HFF-Myc (cell line): Measurements from ENCODE around the gene LRP2BP.

Experiments
- DNase-seq: peaks from one replicate; pipeline ENCODE4 v3.0.0-alpha.2; 2011; ENCODE audit warnings: low read depth; ENCODE audit errors: extremely low read depth
- H3K4me3 ChIP-seq: replicated peaks from 2 replicates; pipeline ENCODE4 v1.5.1; 2011; ENCODE audit warnings: low read depth, mild to moderate bottlenecking, control low read depth, low read length
- TF ChIP-seq, protein P1 (sequence below): IDR thresholded peaks from 2 replicates; pipeline ENCODE4 v1.5.1; 2012; ENCODE audit warnings: mild to moderate bottlenecking, low read depth, low read length, control low read depth; ENCODE audit errors: missing control alignments

The LRP2BP gene

DNA sequence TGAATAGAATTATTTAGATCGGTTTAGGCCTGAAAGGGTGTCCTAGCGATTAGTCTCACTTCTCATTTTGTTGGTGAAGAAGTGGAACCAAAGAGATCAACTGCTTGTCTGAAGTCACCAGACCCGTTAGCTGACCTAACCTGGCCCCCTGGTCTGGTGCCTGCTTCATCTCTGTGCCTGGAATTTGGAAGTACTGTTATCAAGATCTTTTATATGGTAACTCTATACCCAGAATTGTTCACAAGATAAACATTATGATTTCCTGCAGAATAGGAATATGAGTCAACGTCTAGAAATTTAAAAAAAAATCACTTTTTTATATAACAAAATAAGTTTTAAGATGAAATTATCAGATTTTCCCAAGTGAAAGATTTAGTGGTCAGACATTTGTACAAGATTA is 37.2 kb downstream of the LRP2BP start:
- TF ChIP-seq, protein P1, sequence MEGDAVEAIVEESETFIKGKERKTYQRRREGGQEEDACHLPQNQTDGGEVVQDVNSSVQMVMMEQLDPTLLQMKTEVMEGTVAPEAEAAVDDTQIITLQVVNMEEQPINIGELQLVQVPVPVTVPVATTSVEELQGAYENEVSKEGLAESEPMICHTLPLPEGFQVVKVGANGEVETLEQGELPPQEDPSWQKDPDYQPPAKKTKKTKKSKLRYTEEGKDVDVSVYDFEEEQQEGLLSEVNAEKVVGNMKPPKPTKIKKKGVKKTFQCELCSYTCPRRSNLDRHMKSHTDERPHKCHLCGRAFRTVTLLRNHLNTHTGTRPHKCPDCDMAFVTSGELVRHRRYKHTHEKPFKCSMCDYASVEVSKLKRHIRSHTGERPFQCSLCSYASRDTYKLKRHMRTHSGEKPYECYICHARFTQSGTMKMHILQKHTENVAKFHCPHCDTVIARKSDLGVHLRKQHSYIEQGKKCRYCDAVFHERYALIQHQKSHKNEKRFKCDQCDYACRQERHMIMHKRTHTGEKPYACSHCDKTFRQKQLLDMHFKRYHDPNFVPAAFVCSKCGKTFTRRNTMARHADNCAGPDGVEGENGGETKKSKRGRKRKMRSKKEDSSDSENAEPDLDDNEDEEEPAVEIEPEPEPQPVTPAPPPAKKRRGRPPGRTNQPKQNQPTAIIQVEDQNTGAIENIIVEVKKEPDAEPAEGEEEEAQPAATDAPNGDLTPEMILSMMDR: no peak
- no peak for DNase-seq
- H3K4me3 ChIP-seq: no peak overlapping the region

DNA sequence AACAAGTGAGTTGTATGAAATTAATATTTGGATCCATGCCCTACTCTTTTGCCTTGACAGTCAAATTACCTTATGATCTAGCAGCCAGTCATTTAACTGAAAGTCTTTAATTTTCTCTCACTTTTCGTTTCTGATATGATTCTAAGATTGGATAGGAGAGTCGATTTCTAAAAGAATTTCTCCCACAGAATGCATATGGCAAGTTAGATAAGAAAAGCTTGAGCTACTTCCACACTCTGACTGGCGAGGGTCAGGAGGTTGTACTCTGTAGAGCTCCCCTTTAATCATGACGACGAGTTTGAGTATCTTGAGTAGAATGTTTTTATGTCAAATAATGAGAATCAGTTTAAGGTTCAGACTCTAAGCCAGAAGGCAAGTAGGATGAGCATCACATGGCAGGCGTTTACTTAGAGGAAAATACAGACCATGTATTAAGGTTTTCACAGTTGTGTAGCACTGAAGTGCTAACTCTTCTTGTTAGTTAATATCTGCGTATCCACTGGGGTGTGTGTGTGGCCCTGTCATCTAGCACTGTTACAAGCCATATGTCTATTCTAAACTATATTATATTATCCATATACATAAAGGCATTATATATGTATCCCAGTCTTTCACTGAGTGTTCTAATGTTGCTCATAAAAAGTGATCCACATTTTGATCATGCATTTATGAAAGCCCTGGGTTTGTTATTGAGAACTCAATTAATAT is 37.8 kb downstream of the LRP2BP start:
- DNase-seq: no peak
- TF ChIP-seq, protein P1: no peak
- H3K4me3 ChIP-seq: no peak overlapping the region

DNA sequence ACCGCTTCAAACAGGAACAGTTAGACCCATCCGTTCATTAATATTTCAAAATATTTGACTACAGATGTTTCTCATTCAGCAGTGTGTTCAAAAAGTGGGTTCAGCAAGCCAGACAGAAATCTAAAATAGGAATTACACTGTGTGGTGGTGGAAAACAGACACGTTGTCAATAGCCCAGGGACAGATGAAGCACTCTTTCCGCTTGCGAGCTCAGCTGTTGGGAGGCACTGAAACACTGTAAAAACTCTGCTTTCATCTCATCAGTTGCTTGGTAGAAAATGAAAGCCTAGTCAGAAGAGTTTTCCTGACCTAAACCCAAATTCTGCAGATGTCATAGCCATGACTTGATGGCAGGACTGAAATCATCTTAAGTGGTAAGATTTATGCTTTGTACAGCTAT is 38.5 kb downstream of the LRP2BP start:
- no peak overlapping the region for H3K4me3 ChIP-seq
- TF ChIP-seq, protein P1: no peak
- DNase-seq: no peak

DNA sequence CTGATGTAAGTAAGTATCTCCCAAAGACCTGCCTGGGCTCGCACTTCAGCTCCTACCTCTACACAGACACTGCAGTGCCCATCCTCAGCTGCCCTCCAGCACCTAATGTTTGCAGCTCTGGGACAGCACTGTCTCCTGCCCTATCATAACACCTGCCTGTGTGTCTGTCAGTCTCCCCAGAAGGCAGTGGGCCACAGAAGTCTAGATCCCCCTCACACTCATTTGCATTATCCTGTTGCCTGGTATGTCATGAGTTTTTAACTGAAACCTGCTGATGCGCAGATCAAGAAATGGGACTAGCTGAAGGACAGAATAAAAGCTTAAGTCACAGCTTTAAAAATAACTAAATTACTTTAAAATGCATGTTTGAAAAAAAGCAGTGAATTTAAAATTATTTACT is 43.0 kb downstream of the LRP2BP start:
- TF ChIP-seq, protein P1: no peak
- no peak overlapping the region for H3K4me3 ChIP-seq
- no peak for DNase-seq

DNA sequence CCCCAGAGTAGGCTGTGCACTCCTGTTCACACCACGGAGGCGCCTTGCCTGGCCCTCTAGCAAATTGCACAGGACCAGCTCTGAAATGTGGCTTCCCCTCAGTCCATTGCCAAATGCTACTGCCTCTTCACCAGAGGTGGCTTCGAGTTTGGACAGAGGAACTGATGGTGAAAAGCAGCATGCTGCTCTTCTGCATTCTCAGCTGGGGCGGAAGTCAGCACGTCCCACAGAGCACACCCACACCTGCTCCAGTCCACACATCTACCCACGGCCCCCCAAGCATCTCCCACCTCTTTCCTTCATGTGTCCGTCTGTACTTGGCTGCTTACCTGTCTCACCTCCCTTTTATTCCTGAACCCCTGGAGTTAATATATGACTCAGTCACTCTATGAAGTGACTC is 43.5 kb downstream of the LRP2BP start:
- no peak for DNase-seq
- H3K4me3 ChIP-seq: no peak overlapping the region
- TF ChIP-seq, protein P1: no peak

DNA sequence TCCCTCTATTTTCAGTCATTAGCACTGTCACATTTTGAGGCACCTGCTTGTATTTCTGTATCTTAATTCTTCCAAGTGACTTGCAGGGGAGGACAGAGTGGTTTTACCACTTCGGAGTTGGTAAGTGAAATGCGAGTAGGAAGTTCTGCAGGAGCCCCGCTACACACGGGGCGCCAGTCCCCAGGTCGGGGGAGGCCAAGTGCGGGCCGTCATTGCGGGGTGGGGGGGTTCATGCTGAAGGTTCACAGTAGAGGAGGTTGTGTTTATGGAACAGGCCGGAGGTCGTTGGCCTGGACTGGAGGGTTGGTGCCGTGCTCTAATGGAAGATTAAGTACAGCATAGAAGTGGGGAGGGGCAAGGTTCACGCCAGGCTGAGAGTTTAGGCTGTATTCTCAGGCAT is 44.0 kb downstream of the LRP2BP start:
- TF ChIP-seq, protein P1: no peak
- H3K4me3 ChIP-seq: no peak overlapping the region
- no peak for DNase-seq
